LNCaP clone FGC (cell line): ENCODE data around the gene ITGAL.
A peak's percentile ranks its signal among the peaks of the same experiment; 100 is the strongest.

ENCODE experiments used
- DNase-seq: peaks from one replicate; pipeline ENCODE4 v3.0.0-alpha.2; 2011; ENCODE audit warnings: low read depth
- H3K4me3 ChIP-seq: 2 replicates; pipeline ENCODE4 v1.5.1; 2011; ENCODE audit warnings: mild to moderate bottlenecking, low read depth, low read length, control low read depth
- CTCF ChIP-seq: IDR thresholded peaks from 2 replicates; pipeline ENCODE4 v1.5.1; 2012; ENCODE audit warnings: mild to moderate bottlenecking; ENCODE audit not compliant: control insufficient read depth, insufficient read depth; ENCODE audit errors: extremely low read depth

ITGAL gene

GRCh38 chr16:30472328-30472942 lies at the start of gene ITGAL:
ITGAL (plus strand) TSS chr16:30472742; CDS start chr16:30472838, 96 bp downstream.
- TF ChIP-seq CTCF = no peak
- no peak within 1 kb of the TSS for H3K4me3 ChIP-seq
- no peak for DNase-seq

DNA sequence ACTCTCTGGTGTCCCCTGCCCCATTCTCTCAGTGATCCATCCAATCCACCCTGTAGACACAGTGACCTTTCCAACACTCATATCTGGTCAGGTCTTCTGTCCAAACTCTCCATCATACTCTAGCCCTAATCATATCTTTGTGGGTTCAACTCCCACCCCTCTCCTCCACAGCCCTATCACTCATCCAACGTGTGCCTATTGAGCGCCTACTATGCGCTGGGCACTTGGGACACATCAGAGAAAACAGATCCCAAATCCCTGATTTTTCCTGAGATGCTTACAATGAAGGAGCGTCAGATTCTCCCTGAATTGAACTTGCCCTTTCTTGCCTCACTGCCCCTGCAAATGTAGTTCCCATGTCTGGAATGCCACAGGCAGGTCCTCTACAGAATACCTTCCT lies 44.5 kb upstream of the ITGAL start:
- no peak for TF ChIP-seq CTCF
- H3K4me3 ChIP-seq = peak overlapping the region; percentile 94; the same call in 1 of the 2 replicates
- DNase-seq = no peak

DNA sequence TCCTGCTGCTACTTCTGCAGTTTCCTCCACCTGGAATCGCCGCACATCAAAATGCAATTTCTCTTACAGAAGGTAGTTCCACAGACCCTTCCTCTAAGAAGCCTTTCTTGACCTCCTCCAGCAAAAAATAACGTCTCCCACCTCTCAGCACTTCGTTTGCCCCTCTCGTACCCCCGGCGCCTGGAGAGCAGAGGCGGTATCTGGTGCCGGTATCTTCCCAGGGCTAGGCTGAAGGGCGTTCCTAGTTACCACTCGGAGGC lies 43.2 kb upstream of the ITGAL start:
- TF ChIP-seq CTCF = no peak
- no peak for DNase-seq
- peak overlapping the region; percentile 94 for H3K4me3 ChIP-seq

- peak; percentile 77 for TF ChIP-seq CTCF
- peak; percentile 100 for DNase-seq
- H3K4me3 ChIP-seq = peak within 1 kb of the TSS; percentile 94
Measured at GRCh38 chr16:30429678-30430427, 42.7 kb upstream of the ITGAL start, which contains the start of gene DCTPP1. DCTPP1 (minus strand) TSS chr16:30430030; CDS start chr16:30429980, 50 bp downstream.

DNA sequence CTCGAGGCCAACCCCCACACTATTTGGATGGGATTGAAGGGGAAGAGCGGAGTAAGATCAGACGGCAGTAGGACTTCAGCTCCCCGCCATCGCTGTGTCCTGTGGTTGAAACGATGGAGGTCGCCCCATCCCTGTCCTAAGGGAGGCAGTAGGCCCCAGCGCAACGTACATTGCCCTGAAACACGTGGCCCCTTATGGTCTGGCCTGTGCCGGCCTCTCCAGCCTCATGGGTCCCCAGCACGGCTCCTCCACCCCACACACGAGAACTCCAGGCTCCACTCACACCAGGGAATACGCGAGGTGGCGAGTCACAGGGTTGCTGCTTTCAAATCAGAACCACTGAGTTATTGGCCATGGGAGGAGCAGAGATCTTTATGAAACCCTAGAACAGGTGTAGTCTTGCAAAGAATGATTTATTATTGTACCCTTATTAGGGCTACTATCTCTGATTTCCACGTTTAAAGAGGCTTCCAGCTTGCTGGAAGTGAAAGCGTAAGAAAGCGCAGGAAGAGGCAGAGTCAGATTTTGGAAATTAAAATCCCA lies 42.0 kb upstream of the ITGAL start:
- DNase-seq = no peak
- no peak overlapping the region for H3K4me3 ChIP-seq
- no peak for TF ChIP-seq CTCF

DNA sequence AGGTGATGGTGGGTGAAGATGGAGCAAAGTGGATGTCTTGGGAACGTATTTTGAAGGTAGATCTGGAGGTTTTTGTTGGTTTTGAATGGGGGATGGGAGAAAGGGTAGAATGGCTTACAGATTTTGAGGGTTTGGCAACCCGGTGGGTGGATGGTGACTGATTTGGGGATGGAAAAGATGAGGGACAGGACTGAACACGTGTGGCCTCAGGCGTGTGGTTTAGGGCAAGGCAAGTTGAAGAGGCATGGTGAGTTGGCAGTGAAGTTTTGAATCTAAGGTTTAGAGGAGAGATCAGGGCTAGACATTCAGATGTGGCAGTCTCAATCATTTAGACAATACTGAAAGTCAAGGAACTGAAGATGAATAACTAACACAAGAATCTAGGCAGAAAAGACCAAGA lies 37.7 kb upstream of the ITGAL start:
- no peak for TF ChIP-seq CTCF
- H3K4me3 ChIP-seq = no peak overlapping the region
- no peak for DNase-seq
